ENCODE measurements around the gene PLEKHJ1.

DNA sequence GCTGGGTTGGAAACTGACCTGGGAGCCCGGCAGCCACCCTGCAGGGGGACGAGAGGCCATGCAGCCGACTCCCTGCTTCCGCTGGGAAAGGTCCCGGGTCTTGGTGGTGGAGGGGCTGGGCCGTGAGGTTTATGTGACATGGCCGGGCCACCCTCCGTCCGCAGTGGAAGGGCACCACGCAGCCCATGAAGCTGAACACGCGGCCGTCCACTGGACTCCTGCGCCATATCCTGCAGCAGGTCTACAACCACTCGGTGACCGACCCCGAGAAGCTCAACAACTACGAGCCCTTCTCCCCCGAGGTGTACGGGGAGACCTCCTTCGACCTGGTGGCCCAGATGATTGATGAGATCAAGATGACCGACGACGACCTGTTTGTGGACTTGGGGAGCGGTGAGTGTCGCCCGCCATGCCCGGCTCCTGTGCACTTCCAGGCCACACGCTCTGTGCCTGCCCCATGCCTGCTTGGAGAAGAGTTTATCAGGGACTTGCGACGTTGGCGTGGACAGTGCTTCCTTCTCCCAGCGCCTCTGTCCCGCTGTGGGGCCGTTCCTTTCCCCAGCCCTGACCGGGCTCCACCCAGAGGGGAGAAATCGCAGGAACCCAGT lies 45.2 kb downstream of the PLEKHJ1 start:
- TF ChIP-seq, protein P1, sequence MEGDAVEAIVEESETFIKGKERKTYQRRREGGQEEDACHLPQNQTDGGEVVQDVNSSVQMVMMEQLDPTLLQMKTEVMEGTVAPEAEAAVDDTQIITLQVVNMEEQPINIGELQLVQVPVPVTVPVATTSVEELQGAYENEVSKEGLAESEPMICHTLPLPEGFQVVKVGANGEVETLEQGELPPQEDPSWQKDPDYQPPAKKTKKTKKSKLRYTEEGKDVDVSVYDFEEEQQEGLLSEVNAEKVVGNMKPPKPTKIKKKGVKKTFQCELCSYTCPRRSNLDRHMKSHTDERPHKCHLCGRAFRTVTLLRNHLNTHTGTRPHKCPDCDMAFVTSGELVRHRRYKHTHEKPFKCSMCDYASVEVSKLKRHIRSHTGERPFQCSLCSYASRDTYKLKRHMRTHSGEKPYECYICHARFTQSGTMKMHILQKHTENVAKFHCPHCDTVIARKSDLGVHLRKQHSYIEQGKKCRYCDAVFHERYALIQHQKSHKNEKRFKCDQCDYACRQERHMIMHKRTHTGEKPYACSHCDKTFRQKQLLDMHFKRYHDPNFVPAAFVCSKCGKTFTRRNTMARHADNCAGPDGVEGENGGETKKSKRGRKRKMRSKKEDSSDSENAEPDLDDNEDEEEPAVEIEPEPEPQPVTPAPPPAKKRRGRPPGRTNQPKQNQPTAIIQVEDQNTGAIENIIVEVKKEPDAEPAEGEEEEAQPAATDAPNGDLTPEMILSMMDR (IDR thresholded peaks at IDR 0.05) = no peak
- TF ChIP-seq POLR2A (IDR thresholded peaks at IDR 0.05) = no peak

Data from adrenal gland (tissue), 5 donors.